Measurements from ENCODE around the gene TMEM95.
A peak's percentile ranks its signal among the peaks of the same experiment; 100 is the strongest.
"Not testable (repeated sequence)": the region's sequence is repeated elsewhere in the genome, so short reads cannot be mapped to it uniquely, and the experiment has no call there.

Gene TMEM95

GRCh38 chr17:7324438-7324779 lies 30.5 kb upstream of the TMEM95 start:
- no peak for DNase-seq

- DNase-seq = no peak
Measured at GRCh38 chr17:7325031-7325528, 29.9 kb upstream of the TMEM95 start.

- DNase-seq = no peak
Measured at GRCh38 chr17:7326186-7326585, 28.8 kb upstream of the TMEM95 start.

DNA sequence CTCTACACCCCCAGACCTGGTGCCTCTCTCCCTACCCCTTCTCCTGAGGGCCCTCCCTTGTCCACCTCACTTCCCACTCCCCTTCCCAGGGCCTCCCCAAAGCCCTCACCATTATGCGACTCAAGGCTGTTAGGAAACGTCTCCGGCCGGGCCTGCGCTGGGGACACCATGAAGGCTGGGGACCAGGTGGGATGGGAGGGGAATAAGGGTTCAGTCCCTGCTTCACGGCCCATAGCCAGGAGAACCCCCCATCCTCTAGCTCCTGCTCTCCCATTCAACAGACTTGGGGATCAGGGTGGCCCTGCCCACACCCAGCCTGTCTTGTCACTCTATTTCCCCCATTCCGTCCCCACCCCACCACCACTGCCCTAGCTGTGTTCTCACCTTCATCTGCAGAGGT lies 27.9 kb upstream of the TMEM95 start:
- no peak for DNase-seq

GRCh38 chr17:7327501-7327900 lies 27.5 kb upstream of the TMEM95 start:
- no peak for DNase-seq

- no peak for DNase-seq
Measured at GRCh38 chr17:7328009-7328408, 26.9 kb upstream of the TMEM95 start.

DNA sequence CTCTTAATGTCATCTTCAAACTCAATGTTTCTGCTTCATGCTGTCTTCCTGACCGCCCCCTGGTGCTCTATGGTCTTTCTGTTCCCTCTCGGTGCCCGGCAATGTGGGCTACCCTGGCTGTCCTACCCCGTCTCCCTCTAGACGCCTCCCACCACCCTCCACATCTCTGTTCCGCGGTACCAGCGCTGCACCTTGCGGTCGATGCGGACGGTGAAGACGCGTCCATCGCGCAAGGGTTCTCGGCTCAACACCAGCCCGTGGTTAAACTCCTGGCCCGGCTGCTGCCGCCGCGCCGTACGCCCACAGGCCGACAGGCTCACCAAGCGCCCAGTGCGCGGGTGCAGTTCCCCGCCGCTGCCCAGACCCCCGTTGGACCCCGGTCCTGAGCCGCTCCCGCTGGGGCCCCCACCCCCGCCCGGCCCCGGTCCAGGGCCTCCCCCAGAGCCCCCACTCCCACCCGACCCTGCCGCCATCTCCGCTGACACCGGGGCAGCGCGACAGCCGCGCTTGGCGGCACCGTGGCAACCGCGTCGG lies 26.0 kb upstream of the TMEM95 start, which contains the start of gene NEURL4:
Gene NEURL4 (minus strand): TSS at position 496 of the 534 bp plus-strand sequence. CDS start 23 bp downstream, at position 473.
- DNase-seq = peak; percentile 53

- peak; percentile 98 for DNase-seq
Measured at GRCh38 chr17:7329374-7329996, 25.5 kb upstream of the TMEM95 start.

DNA sequence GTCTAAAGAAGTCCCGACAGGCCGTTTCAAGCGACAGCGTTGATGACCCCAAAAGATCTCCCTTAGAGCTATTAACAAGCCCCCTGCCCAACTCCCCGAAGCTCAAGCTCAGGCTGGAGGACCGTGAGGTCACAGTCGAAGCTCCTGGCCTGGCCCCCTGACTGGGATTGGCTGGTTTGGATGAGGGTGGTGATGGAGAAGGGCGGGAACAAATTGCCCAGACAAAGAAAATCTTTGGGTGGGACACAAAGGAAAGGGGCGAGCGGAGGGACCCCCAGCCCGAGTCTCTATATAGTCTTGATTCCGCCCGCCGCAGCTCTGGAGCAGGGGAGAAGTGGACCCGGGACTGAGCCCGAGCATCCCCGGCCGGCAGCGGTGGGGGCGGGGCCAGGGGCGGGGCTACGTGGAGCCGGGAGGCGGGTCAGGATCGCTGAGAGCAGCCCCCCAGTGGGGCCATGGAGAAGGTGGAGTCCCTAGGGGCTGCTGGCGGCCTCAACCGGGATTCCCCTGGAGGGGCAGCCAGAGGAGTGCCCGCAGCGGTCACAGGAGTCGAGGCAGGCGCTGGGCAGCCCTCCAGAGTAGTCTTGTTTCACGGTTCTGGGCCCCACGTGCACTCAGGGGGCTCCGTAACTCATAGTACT lies 24.8 kb upstream of the TMEM95 start:
- DNase-seq = peak; percentile 86

GRCh38 chr17:7330638-7331015 lies 24.3 kb upstream of the TMEM95 start:
- no peak for DNase-seq

DNA sequence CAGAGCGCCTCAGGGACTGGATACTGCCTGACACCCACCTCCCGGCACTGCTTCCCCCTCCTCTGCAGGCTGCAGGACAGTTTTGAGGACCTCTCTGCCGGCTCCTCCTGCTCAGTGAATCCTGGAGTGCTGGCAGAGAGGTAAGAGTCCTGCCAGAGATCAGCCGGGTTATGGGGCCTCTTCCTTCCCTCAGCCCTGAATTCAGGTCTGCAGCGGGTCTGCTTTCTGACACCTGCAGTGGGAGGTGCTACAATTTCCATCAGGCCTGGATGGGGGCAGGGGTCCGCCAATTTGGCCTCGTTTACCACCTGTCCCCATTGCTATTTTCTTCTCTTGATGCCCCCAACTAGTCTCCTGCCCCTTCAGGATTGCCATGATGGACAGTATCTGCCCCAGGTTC lies 22.8 kb upstream of the TMEM95 start:
- DNase-seq = no peak

DNA sequence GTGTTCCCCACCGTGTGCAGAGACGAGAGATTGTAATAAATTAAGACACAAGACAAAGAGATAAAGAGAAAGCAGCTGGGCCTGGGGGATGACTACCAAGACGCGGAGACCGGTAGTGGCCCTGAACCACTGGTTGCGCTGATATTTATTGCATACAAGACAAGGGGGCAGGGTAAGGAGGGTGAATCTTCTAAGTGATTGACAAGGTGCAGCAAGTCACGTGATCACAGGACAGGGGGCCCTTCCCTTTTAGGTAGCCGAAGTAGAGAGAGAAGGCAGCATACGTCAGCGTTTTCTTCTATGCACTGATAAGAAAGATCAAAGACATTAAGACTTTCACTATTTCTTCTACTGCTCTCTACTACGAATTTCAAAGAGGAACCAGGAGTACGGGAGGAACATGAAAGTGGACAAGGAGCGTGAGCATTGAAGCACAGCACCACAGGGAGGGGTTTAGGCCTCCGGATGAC lies 22.3 kb upstream of the TMEM95 start:
- peak; percentile 73 for DNase-seq

DNA sequence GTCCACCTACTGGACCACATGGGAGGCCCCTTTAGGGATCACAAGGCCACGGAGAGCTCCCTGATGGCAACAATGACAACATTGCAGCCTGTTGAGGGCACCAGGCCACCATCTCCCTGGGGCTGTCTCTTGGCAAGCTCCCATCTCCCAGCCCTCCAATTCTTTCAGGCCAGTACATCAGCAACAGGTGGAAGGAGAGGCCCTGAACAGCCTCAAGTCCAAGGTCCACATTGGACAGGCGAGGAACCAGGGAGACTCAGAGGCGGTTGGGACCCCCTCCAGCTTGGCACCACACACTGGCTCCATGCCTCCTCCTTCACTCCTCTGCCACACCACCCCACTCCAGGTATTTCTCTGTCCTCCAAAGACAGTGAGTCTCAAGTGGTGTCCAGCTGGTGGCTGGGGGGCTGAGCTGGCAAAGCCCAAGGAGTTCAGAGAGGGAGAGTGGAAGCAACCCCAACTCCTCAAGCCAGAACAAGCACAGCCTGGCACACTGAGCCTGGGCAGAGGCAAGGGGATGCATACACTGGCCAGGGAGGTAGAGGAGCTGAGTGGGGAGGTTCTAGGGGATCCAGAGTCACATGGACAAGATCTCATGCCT lies 19.9 kb upstream of the TMEM95 start:
- DNase-seq = no peak

- DNase-seq = not testable (repeated sequence)
Measured at GRCh38 chr17:7335765-7336164, 19.2 kb upstream of the TMEM95 start.

GRCh38 chr17:7336240-7337175 lies 18.4 kb upstream of the TMEM95 start, which contains the start of gene ACAP1:
Gene ACAP1 (plus strand): TSS chr17:7336529. CDS start chr17:7336735, 206 bp downstream.
- peak; percentile 88 for DNase-seq

- DNase-seq = not testable (repeated sequence)
Measured at GRCh38 chr17:7337600-7337999, 17.4 kb upstream of the TMEM95 start.

GRCh38 chr17:7340179-7340578 lies 14.8 kb upstream of the TMEM95 start:
- no peak for DNase-seq

GRCh38 chr17:7341842-7342241 lies 13.1 kb upstream of the TMEM95 start:
- DNase-seq = no peak

DNA sequence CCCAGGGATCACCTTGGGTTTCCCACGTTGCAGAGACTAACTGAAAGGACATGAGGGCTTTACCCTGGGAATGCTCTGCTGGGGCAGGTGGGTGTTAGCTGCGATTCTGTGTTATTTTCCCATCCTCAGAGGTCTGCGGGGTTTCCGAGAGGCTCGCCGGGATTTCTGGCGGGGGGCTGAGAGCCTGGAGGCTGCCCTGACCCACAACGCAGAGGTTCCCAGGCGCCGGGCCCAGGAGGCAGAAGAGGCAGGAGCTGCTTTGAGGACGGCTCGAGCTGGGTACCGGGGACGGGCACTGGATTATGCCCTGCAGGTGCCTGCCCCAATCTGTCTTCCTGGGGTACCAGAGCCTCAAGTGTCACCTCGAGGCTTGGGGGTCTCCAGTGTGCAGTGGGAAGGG lies 11.7 kb upstream of the TMEM95 start:
- DNase-seq = no peak

DNA sequence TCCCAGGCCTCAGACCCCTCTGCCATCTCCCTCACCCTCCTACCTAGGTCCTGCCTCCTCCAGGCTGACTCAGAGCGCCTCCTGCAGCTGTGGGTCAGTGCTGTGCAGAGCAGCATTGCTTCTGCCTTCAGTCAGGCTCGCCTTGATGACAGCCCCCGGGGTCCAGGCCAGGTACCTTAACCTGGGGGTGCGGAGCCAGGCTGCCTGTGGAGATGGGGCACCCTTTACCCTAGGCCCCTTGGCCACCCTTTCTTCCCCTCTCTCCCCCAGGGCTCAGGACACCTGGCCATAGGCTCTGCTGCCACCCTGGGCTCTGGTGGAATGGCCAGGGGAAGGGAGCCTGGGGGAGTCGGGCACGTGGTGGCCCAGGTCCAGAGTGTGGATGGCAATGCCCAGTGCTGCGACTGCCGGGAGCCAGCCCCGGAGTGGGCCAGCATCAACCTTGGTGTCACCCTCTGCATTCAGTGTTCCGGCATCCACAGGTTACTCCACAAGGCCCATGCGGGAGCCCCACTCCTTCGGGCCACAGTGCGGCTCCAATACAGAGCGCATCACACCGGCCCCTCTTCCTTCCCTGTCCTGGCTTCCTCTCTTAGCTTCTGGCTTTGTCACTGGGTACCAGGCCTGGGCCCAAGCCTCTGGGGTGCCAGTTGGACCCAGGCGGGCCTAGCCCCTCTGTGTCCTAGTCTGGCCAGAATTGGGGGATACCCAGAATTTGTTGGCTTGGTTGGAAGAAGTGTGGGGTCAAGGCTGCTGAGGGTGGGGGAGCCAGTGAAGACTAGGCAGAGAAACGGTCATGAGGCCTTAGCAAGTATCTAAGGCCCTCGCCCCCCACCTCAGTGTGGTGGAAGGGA lies 8.0 kb upstream of the TMEM95 start:
- no peak for DNase-seq

DNA sequence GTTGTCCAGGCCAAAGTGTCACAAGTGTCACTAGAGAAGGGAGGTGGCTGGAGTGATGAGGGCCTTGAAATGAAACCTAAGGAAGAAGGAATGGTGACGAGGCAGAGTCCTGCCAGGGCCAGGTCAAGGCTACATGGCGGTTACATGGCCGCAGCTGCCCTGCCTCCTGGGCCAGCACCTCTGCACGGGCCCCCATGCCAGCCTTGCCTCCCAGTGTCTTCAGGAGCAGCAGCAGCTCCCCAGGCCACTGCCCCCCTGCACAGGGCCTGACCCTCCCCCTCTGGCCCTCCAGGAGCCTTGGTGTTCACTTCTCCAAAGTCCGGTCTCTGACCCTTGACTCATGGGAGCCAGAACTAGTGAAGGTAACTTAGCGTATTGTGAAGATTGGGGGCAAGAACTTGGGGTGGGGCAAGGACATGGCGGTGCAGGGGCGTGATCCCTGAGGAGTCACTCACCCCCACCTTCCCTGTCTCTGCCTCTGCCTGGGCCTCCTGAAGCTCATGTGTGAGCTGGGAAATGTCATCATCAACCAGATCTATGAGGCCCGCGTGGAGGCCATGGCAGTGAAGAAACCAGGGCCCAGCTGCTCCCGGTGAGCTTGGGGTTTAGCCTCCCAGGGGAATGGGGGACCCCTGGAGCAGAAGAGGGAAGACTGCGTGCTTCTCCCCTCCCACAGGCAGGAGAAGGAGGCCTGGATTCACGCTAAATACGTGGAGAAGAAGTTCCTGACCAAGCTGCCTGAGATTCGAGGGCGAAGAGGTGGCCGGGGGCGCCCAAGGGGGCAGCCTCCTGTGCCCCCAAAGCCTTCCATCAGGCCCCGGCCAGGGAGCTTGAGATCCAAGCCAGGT lies 7.1 kb upstream of the TMEM95 start:
- no peak for DNase-seq
